HFF-Myc (cell line): ENCODE results near the gene HSD11B1.

ENCODE experiments used
- DNase-seq: peaks from one replicate; pipeline ENCODE4 v3.0.0-alpha.2; 2011; ENCODE audit warnings: low read depth; ENCODE audit errors: extremely low read depth
- H3K4me3 ChIP-seq: replicated peaks from 2 replicates; pipeline ENCODE4 v1.5.1; 2011; ENCODE audit warnings: low read depth, mild to moderate bottlenecking, control low read depth, low read length
- CTCF ChIP-seq: IDR thresholded peaks from 2 replicates; pipeline ENCODE4 v1.5.1; 2012; ENCODE audit warnings: mild to moderate bottlenecking, low read depth, low read length, control low read depth; ENCODE audit errors: missing control alignments

Gene HSD11B1

DNA sequence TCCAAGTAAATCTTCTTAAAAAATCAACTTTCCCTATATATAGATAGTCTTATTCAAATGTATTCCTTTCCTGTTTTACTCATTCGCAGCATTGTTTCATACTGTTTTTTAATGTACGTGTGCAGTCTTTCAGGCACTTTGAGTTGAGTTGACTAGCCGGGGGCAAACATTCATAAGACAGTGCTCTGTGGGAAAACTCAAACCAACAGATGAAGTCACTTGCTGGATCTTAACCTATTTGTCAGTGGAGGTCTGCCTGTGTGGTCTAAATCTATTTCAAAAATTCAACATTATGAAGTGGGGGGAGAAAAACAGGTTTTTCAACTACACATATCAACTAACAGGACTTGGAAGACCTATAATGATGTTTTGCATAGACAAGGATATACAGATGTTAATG, 6.2 kb downstream of the HSD11B1 start:
- no peak for DNase-seq
- H3K4me3 ChIP-seq: no peak overlapping the region
- TF ChIP-seq CTCF: no peak

DNA sequence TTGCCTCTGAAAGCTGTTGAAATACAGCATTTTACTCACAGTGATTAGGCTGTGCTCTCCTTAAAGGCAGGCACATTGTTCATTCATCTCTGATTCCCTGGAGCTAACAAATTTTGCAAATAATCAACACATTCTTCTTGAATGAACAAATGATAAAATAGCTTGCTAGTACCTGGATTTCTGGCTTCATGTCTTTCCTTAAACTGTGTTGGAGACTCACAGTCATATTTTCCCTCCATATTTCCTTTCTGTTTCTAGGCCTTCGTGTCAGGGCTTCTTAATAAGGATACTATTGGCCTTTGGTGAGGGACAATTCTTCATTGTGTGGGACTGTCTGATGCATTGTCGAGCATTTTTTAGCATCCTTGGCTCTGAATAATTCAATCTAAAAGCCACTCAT, 9.7 kb downstream of the HSD11B1 start:
- no peak for TF ChIP-seq CTCF
- H3K4me3 ChIP-seq: no peak overlapping the region
- DNase-seq: no peak

DNA sequence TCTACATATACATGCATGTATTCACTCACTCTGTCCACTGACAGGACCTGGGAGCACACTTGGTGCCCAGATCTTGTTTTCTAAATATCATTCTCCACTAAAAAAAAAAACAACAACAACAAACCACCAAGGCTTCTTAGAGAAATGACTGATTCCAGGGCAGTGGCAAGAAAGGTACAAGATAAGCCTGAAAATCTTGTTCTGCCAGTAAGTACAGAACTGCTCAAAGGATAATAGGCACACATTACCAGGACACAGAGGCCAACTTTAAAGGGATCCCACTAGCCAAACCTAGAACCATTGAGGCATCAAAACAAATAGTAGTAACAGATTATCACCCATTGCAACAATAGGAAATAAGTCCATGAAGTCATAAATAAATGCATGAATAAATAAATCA, 10.7 kb downstream of the HSD11B1 start:
- TF ChIP-seq CTCF: no peak
- no peak overlapping the region for H3K4me3 ChIP-seq
- no peak for DNase-seq

DNA sequence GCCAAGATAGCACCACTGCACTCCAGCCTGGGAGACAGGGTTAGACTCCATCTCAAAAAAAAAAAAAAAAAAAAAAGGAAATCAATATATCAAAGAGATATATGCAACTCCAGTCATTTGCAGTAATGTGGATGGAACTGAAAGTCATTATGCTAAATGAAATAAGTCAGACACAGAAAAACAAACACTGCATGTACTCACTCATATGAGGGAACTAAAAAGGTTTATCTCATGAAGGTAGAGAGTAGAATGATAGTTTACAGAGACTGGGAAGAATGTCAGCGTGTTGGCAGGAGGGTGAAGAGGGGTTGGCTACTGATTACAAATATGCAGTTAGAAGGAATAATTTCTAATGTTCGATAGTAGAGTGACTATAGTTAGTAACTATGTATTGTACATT, 13.2 kb downstream of the HSD11B1 start:
- no peak for TF ChIP-seq CTCF
- no peak for DNase-seq

GRCh38 chr1:209720326-209720725, 15.7 kb downstream of the HSD11B1 start:
- DNase-seq: no peak
- no peak for TF ChIP-seq CTCF
- H3K4me3 ChIP-seq: no peak overlapping the region

More for the DNA sequence above, 13.2 kb downstream of the HSD11B1 start:
- H3K4me3 ChIP-seq: no peak overlapping the region

- no peak for TF ChIP-seq CTCF
- DNase-seq: no peak
- no peak overlapping the region for H3K4me3 ChIP-seq
Measured at GRCh38 chr1:209720826-209721225, 16.2 kb downstream of the HSD11B1 start.

DNA sequence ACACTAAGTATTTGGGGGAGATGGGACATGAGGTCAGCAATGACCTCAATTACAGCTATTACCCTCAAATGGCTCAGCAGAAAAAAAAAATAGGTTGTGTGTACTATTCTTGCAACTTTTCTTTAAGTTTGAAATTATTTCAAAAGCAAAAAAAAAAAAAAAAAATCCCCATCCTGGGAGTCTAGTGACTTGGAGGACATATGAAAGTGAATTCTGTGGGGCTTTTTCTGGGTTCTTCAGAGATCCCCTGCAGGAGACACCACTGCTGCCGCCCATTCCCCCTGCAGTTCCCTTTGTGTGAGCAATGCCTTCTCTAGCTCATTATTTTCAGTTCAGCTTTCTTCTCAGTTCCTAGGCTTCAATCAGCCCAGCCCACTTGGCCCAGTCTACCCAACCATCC, 16.7 kb downstream of the HSD11B1 start:
- DNase-seq: no peak
- no peak for TF ChIP-seq CTCF

More for the DNA sequence above, 16.7 kb downstream of the HSD11B1 start:
- no peak overlapping the region for H3K4me3 ChIP-seq
